ES-I3 (cell line): ENCODE measurements around the gene C1QTNF3.
"Not testable (repeated sequence)": the region's sequence is repeated elsewhere in the genome, so short reads cannot be mapped to it uniquely, and the experiment has no call there.

ENCODE experiments used
- H3K36me3 ChIP-seq: 2 replicates; pipeline ENCODE4 v1.6.1; 2013; ENCODE audit warnings: mild to moderate bottlenecking, low read length, control low read depth, moderate library complexity; ENCODE audit not compliant: insufficient read depth
- H3K4me1 ChIP-seq: 2 replicates; pipeline ENCODE4 v1.6.1; 2013; ENCODE audit warnings: mild to moderate bottlenecking, control low read depth, low read length; ENCODE audit not compliant: insufficient read depth
- H3K9ac ChIP-seq: 2 replicates; pipeline ENCODE4 v1.6.1; 2013; ENCODE audit warnings: low read depth, mild to moderate bottlenecking, low read length, moderate library complexity
- H3K9me3 ChIP-seq: 2 replicates; pipeline ENCODE4 v1.6.1; 2013; ENCODE audit warnings: mild to moderate bottlenecking, low read length, moderate library complexity; ENCODE audit not compliant: control insufficient read depth, insufficient read depth

The C1QTNF3 gene

GRCh38 chr5:34021334-34021733 is 21.7 kb downstream of the C1QTNF3 start:
- Histone ChIP-seq H3K4me1 (peaks cover 8% of the 10 kb centered on the region; the same call in 1 of the 2 replicates), H3K9me3 (no peaks in the 10 kb centered on the region), H3K9ac (no peak overlapping the region), H3K36me3 (no peaks in the 10 kb centered on the region)

- Histone ChIP-seq H3K9me3 (no peaks in the 10 kb centered on the region), H3K9ac (no peak overlapping the region), H3K36me3 (no peaks in the 10 kb centered on the region), H3K4me1 (peaks cover 8% of the 10 kb centered on the region; the same call in 1 of the 2 replicates)
Observed at GRCh38 chr5:34020726-34021125, 22.3 kb downstream of the C1QTNF3 start.

- H3K9ac ChIP-seq = no peak overlapping the region
- H3K36me3 ChIP-seq = no peaks in the 10 kb centered on the region
Observed at GRCh38 chr5:34017254-34017653, 25.8 kb downstream of the C1QTNF3 start.

GRCh38 chr5:34016750-34017149 is 26.3 kb downstream of the C1QTNF3 start:
- Histone ChIP-seq H3K36me3 (no peaks in the 10 kb centered on the region), H3K4me1 (0 out of 2 replicates have a peak, but pooled peaks cover under 1% of the 10 kb centered on the region), H3K9me3 (no peaks in the 10 kb centered on the region), H3K9ac (no peak overlapping the region)

More at GRCh38 chr5:34017254-34017653, 25.8 kb downstream of the C1QTNF3 start:
- Histone ChIP-seq H3K9me3 (no peaks in the 10 kb centered on the region), H3K4me1 (peaks cover 5% of the 10 kb centered on the region; the same call in 1 of the 2 replicates)

GRCh38 chr5:34016222-34016621 is 26.8 kb downstream of the C1QTNF3 start:
- no peaks in the 10 kb centered on the region for H3K9me3 ChIP-seq
- H3K9ac ChIP-seq = no peak overlapping the region
- H3K36me3 ChIP-seq = no peaks in the 10 kb centered on the region
- H3K4me1 ChIP-seq = no peaks in the 10 kb centered on the region

GRCh38 chr5:34015120-34015822 is 27.7 kb downstream of the C1QTNF3 start:
- Histone ChIP-seq H3K9ac (no peak overlapping the region), H3K36me3 (no peaks in the 10 kb centered on the region), H3K4me1 (no peaks in the 10 kb centered on the region), H3K9me3 (no peaks in the 10 kb centered on the region)

GRCh38 chr5:34014626-34015025 is 28.4 kb downstream of the C1QTNF3 start:
- no peaks in the 10 kb centered on the region for H3K4me1 ChIP-seq
- no peaks in the 10 kb centered on the region for H3K36me3 ChIP-seq
- H3K9me3 ChIP-seq = no peaks in the 10 kb centered on the region
- no peak overlapping the region for H3K9ac ChIP-seq

- H3K9me3 ChIP-seq = no peaks in the 10 kb centered on the region
- H3K4me1 ChIP-seq = peaks cover 4% of the 10 kb centered on the region; the same call in 1 of the 2 replicates
- no peaks in the 10 kb centered on the region for H3K36me3 ChIP-seq
- no peak overlapping the region for H3K9ac ChIP-seq
Observed at GRCh38 chr5:34013547-34013946, 29.5 kb downstream of the C1QTNF3 start.

- H3K9ac ChIP-seq = no peak overlapping the region
- no peaks in the 10 kb centered on the region for H3K36me3 ChIP-seq
- peaks cover 4% of the 10 kb centered on the region; the same call in 1 of the 2 replicates for H3K4me1 ChIP-seq
- H3K9me3 ChIP-seq = no peaks in the 10 kb centered on the region
Observed at GRCh38 chr5:34012791-34013190, 30.2 kb downstream of the C1QTNF3 start.

GRCh38 chr5:34011536-34011935 is 31.5 kb downstream of the C1QTNF3 start:
- Histone ChIP-seq H3K9ac (no peak overlapping the region), H3K36me3 (no peaks in the 10 kb centered on the region), H3K9me3 (no peaks in the 10 kb centered on the region), H3K4me1 (peaks cover 4% of the 10 kb centered on the region; the same call in 1 of the 2 replicates)

GRCh38 chr5:34010146-34010545 is 32.9 kb downstream of the C1QTNF3 start:
- H3K36me3 ChIP-seq, H3K9ac ChIP-seq, H3K9me3 ChIP-seq, H3K4me1 ChIP-seq: not testable (repeated sequence)

GRCh38 chr5:34009610-34010009 is 33.4 kb downstream of the C1QTNF3 start:
- H3K9ac ChIP-seq = no peak overlapping the region
- H3K4me1 ChIP-seq = peaks cover 4% of the 10 kb centered on the region; the same call in 1 of the 2 replicates
- no peaks in the 10 kb centered on the region for H3K9me3 ChIP-seq
- H3K36me3 ChIP-seq = peaks cover 3% of the 10 kb centered on the region; the same call in 1 of the 2 replicates

- Histone ChIP-seq H3K9me3 (no peaks in the 10 kb centered on the region), H3K4me1 (peaks cover 4% of the 10 kb centered on the region; the same call in 1 of the 2 replicates), H3K36me3 (peaks cover 7% of the 10 kb centered on the region), H3K9ac (peak overlapping the region; percentile 64)
Observed at GRCh38 chr5:34008802-34009201, 34.2 kb downstream of the C1QTNF3 start.

- Histone ChIP-seq H3K36me3 (peaks cover 10% of the 10 kb centered on the region), H3K9me3 (no peaks in the 10 kb centered on the region), H3K9ac (peak within 1 kb of the TSS; percentile 64), H3K4me1 (peaks cover 4% of the 10 kb centered on the region; the same call in 1 of the 2 replicates)
Observed at GRCh38 chr5:34007621-34008600, 35.1 kb downstream of the C1QTNF3 start, which contains the start of gene AMACR. Gene AMACR (minus strand): TSS chr5:34008050. CDS start chr5:34008019, 31 bp downstream.
